GM21367 (cell line): ENCODE results near the gene FXN.

Experiments
- ATAC-seq: cut with Tn5 transposase; IDR thresholded peaks from one replicate; pipeline ENCODE4 v1.9.1; 2021; ENCODE audit not compliant: unreplicated experiment

The FXN gene

GRCh38 chr9:69137311-69137710, 101.8 kb downstream of the FXN start:
- no peak for ATAC-seq

- ATAC-seq = no peak
These were observed 104.0 kb downstream of the FXN start for GRCh38 chr9:69139596-69139995.

GRCh38 chr9:69140123-69140735, 104.7 kb downstream of the FXN start:
- ATAC-seq = no peak

GRCh38 chr9:69141851-69142250, 106.3 kb downstream of the FXN start:
- no peak for ATAC-seq

GRCh38 chr9:69143291-69143690, 107.7 kb downstream of the FXN start:
- no peak for ATAC-seq

GRCh38 chr9:69145144-69145715, 109.7 kb downstream of the FXN start:
- ATAC-seq = no peak

- ATAC-seq = no peak
These were observed 111.7 kb downstream of the FXN start for GRCh38 chr9:69147041-69147834.

- ATAC-seq = no peak
These were observed 113.8 kb downstream of the FXN start for GRCh38 chr9:69149321-69149807.
